ENCODE data around the gene SORBS1.

SORBS1 gene

GRCh38 chr10:95588025-95588424 is 26.9 kb upstream of the SORBS1 start:
- no peak overlapping the region for H3K27ac ChIP-seq (ENCODE audit: low read depth, low read length)
- H3K9me3 ChIP-seq (ENCODE audit: insufficient read depth, low read length), result no peaks in the 10 kb centered on the region
- no peak overlapping the region for H3K4me2 ChIP-seq (ENCODE audit: low read depth, low read length, poor library complexity, severe bottlenecking)
- no peak overlapping the region for H3K9ac ChIP-seq (ENCODE audit: low read length)
- H4K20me1 ChIP-seq (ENCODE audit: low read depth, low read length), result no peaks in the 10 kb centered on the region
- H3K9me2 ChIP-seq (replicated peaks; ENCODE audit: insufficient read depth, low read length), result no peaks in the 10 kb centered on the region
- H3K27me3 ChIP-seq (ENCODE audit: low read length), result no peaks in the 10 kb centered on the region
- H3K4me3 ChIP-seq (ENCODE audit: insufficient read depth, low read length, poor library complexity, severe bottlenecking), result no peak overlapping the region
- no peaks in the 10 kb centered on the region for H3F3A ChIP-seq (ENCODE audit: insufficient read depth)
- H2AFZ ChIP-seq (ENCODE audit: low read depth, low read length, severe bottlenecking), result no peak overlapping the region
- no peaks in the 10 kb centered on the region for H3K36me3 ChIP-seq (ENCODE audit: low read length)
- no peaks in the 10 kb centered on the region for H3K79me2 ChIP-seq (ENCODE audit: insufficient read depth, low read length)
- TF ChIP-seq, protein P1, sequence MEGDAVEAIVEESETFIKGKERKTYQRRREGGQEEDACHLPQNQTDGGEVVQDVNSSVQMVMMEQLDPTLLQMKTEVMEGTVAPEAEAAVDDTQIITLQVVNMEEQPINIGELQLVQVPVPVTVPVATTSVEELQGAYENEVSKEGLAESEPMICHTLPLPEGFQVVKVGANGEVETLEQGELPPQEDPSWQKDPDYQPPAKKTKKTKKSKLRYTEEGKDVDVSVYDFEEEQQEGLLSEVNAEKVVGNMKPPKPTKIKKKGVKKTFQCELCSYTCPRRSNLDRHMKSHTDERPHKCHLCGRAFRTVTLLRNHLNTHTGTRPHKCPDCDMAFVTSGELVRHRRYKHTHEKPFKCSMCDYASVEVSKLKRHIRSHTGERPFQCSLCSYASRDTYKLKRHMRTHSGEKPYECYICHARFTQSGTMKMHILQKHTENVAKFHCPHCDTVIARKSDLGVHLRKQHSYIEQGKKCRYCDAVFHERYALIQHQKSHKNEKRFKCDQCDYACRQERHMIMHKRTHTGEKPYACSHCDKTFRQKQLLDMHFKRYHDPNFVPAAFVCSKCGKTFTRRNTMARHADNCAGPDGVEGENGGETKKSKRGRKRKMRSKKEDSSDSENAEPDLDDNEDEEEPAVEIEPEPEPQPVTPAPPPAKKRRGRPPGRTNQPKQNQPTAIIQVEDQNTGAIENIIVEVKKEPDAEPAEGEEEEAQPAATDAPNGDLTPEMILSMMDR (IDR thresholded peaks at IDR 0.05; ENCODE audit: insufficient read depth, low read length, poor library complexity, severe bottlenecking), result no peak
- no peak for TF ChIP-seq EZH2phosphoT487 (conservative IDR thresholded peaks at IDR 0.05; ENCODE audit: low read length)

- no peaks in the 10 kb centered on the region for H4K20me1 ChIP-seq (ENCODE audit: low read depth, low read length)
- H3K27ac ChIP-seq (ENCODE audit: low read depth, low read length), result no peak overlapping the region
- no peak overlapping the region for H3K9ac ChIP-seq (ENCODE audit: low read length)
- H3K27me3 ChIP-seq (ENCODE audit: low read length), result no peaks in the 10 kb centered on the region
- no peaks in the 10 kb centered on the region for H3K79me2 ChIP-seq (ENCODE audit: insufficient read depth, low read length)
- no peak overlapping the region for H3K4me3 ChIP-seq (ENCODE audit: insufficient read depth, low read length, poor library complexity, severe bottlenecking)
- H2AFZ ChIP-seq (ENCODE audit: low read depth, low read length, severe bottlenecking), result no peak overlapping the region
- H3K9me3 ChIP-seq (ENCODE audit: insufficient read depth, low read length), result no peaks in the 10 kb centered on the region
- H3K9me2 ChIP-seq (replicated peaks; ENCODE audit: insufficient read depth, low read length), result no peaks in the 10 kb centered on the region
- no peaks in the 10 kb centered on the region for H3F3A ChIP-seq (ENCODE audit: insufficient read depth)
- TF ChIP-seq EZH2phosphoT487 (conservative IDR thresholded peaks at IDR 0.05; ENCODE audit: low read length), result no peak
- TF ChIP-seq, protein P1 (IDR thresholded peaks at IDR 0.05; ENCODE audit: insufficient read depth, low read length, poor library complexity, severe bottlenecking), result no peak
- H3K4me2 ChIP-seq (ENCODE audit: low read depth, low read length, poor library complexity, severe bottlenecking), result no peak overlapping the region
- no peaks in the 10 kb centered on the region for H3K36me3 ChIP-seq (ENCODE audit: low read length)
These were observed 18.8 kb upstream of the SORBS1 start for GRCh38 chr10:95579835-95580535.

DNA sequence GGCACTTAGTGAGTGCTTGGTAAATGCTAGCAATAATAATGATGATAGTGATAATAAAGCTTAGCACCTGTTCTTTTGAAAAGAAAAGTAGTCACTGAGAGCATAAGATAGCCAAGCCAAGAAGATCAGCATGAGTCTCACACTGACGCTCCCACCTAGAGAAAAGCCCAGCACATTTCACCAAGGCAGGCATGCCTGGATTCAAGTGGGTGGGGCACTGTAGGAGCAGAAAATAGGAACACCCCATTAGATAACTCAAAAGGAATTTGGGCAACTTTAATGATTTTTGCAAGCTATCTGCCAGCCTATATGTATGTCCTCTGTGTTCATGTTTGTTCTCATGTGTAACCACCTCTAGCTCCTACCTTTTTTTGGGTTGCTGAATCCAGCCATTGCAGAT is 18.1 kb upstream of the SORBS1 start:
- Histone ChIP-seq H4K20me1 (ENCODE audit: low read depth, low read length) (no peaks in the 10 kb centered on the region), H3F3A (ENCODE audit: insufficient read depth) (no peaks in the 10 kb centered on the region), H3K9me2 (replicated peaks; ENCODE audit: insufficient read depth, low read length) (no peaks in the 10 kb centered on the region), H3K27ac (ENCODE audit: low read depth, low read length) (no peak overlapping the region), H3K4me2 (ENCODE audit: low read depth, low read length, poor library complexity, severe bottlenecking) (no peak overlapping the region), H3K27me3 (ENCODE audit: low read length) (no peaks in the 10 kb centered on the region), H3K36me3 (ENCODE audit: low read length) (no peaks in the 10 kb centered on the region), H3K9me3 (ENCODE audit: insufficient read depth, low read length) (no peaks in the 10 kb centered on the region), H2AFZ (ENCODE audit: low read depth, low read length, severe bottlenecking) (no peak overlapping the region), H3K4me3 (ENCODE audit: insufficient read depth, low read length, poor library complexity, severe bottlenecking) (no peak overlapping the region), H3K79me2 (ENCODE audit: insufficient read depth, low read length) (no peaks in the 10 kb centered on the region), H3K9ac (ENCODE audit: low read length) (no peak overlapping the region)
- TF ChIP-seq, protein P1 (IDR thresholded peaks at IDR 0.05; ENCODE audit: insufficient read depth, low read length, poor library complexity, severe bottlenecking), result no peak
- TF ChIP-seq EZH2phosphoT487 (conservative IDR thresholded peaks at IDR 0.05; ENCODE audit: low read length), result no peak

All from SU-DHL-6 (cell line).